Loucy (cell line): Measurements from ENCODE around the gene SLC33A1.
"Not testable (repeated sequence)": the region's sequence is repeated elsewhere in the genome, so short reads cannot be mapped to it uniquely, and the experiment has no call there.

Experiments used
- H2AFZ ChIP-seq: fragments of 200-600 bp; sonication (generic); 2 replicates; pipeline ENCODE4 v1.6.0; 2016; ENCODE audit warnings: antibody characterized with exemption, mild to moderate bottlenecking, low read length, moderate library complexity
- H3F3A ChIP-seq: fragments of 200-600 bp; 2 replicates; pipeline ENCODE4 v1.6.0; 2016; ENCODE audit warnings: antibody characterized with exemption, low read depth, mild to moderate bottlenecking
- H3K27me3 ChIP-seq: fragments of 200-600 bp; sonication (generic); 2 replicates; pipeline ENCODE4 v1.6.1; 2014; ENCODE audit warnings: low read length, mild to moderate bottlenecking; ENCODE audit not compliant: insufficient read depth, poor library complexity, severe bottlenecking
- H3K36me3 ChIP-seq: fragments of 200-600 bp; sonication (generic); 2 replicates; pipeline ENCODE4 v1.6.1; 2016; ENCODE audit warnings: low read length; ENCODE audit not compliant: insufficient read depth
- H3K4me1 ChIP-seq: fragments of 200-600 bp; sonication (generic); 2 replicates; pipeline ENCODE4 v1.5.1; 2014; ENCODE audit warnings: low read length, mild to moderate bottlenecking; ENCODE audit not compliant: insufficient read depth, poor library complexity, severe bottlenecking
- H3K4me2 ChIP-seq: fragments of 200-600 bp; sonication (generic); 2 replicates; pipeline ENCODE4 v1.6.0; 2014; ENCODE audit warnings: antibody characterized with exemption, low read length, low read depth, mild to moderate bottlenecking; ENCODE audit not compliant: poor library complexity, severe bottlenecking
- H3K4me3 ChIP-seq: fragments of 200-600 bp; sonication (generic); 2 replicates; pipeline ENCODE4 v1.5.1; 2014; ENCODE audit warnings: low read length, mild to moderate bottlenecking, mixed read lengths; ENCODE audit not compliant: poor library complexity, severe bottlenecking
- H3K79me2 ChIP-seq: fragments of 200-600 bp; sonication (generic); 2 replicates; pipeline ENCODE4 v1.6.1; 2014; ENCODE audit warnings: low read length; ENCODE audit not compliant: insufficient read depth
- H3K9ac ChIP-seq: fragments of 200-600 bp; sonication (generic); 2 replicates; pipeline ENCODE4 v1.6.0; 2014; ENCODE audit warnings: mild to moderate bottlenecking, low read depth, low read length, moderate library complexity; ENCODE audit not compliant: poor library complexity, severe bottlenecking
- H3K9me2 ChIP-seq: fragments of 200-600 bp; sonication (generic); replicated peaks from 2 replicates; pipeline ENCODE4 v1.6.1; 2016; ENCODE audit warnings: low read depth, low read length, mixed read lengths
- H3K9me3 ChIP-seq: fragments of 200-600 bp; sonication (generic); 2 replicates; pipeline ENCODE4 v1.6.1; 2014; ENCODE audit warnings: mild to moderate bottlenecking, antibody characterized with exemption, low read length, low read depth; ENCODE audit not compliant: insufficient read depth
- H4K20me1 ChIP-seq: fragments of 200-600 bp; sonication (generic); 2 replicates; pipeline ENCODE4 v1.6.0; 2014; ENCODE audit warnings: antibody characterized with exemption, low read length, mild to moderate bottlenecking; ENCODE audit not compliant: insufficient read depth, poor library complexity, severe bottlenecking
- EZH2phosphoT487 ChIP-seq: fragments of 200-600 bp; IDR thresholded peaks from 2 replicates; pipeline ENCODE4 v1.6.1; 2018; ENCODE audit warnings: antibody characterized with exemption, mild to moderate bottlenecking, moderate library complexity, borderline replicate concordance
- TF ChIP-seq, protein P1 (sequence below): fragments of 200-600 bp; sonication (generic); conservative IDR thresholded peaks from 2 replicates; pipeline ENCODE4 v1.5.1; 2014; ENCODE audit warnings: mild to moderate bottlenecking, antibody characterized with exemption, low read length

The SLC33A1 gene

DNA sequence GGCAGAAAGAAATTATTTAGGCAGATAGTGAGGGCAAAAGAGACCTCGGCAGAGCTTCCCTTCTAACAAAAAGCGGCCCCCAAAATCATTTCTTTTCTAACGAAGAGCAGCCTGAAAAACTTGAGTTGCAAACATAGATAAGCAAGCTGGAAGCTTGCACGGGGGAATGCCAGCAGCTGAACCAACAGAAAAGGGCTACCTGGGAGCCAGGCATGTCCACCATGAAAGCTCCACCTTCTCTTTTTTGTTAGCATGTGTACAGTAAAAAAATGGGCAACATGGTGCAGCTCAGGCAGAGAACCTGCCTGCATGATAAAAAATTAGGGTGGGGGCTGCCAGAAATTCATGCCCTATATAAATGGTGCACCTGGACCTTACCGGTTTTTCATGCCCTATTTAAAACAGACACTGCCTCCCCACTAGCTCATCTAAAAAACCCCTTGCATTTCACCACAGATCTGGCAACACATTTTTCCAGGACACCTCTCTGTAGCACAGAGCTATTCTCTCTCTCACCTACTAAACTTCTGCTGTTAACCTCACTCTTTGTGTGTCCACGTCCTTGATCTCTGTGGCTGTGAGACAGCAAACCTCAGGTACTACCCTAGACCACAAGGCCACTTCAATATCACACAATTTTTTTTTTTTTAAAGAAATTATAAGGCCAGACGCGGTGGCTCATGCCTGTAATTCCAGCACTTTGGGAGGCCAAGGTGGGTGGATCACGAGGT lies 18.7 kb downstream of the SLC33A1 start:
- Histone ChIP-seq H3K9ac (no peak overlapping the region), H2AFZ (no peak overlapping the region), H3F3A (no peaks in the 10 kb centered on the region), H3K27me3 (no peaks in the 10 kb centered on the region), H3K4me2 (no peak overlapping the region), H3K9me3 (no peaks in the 10 kb centered on the region), H3K4me3 (no peak overlapping the region), H3K36me3 (no peaks in the 10 kb centered on the region), H4K20me1 (no peaks in the 10 kb centered on the region), H3K4me1 (no peaks in the 10 kb centered on the region), H3K79me2 (no peaks in the 10 kb centered on the region), H3K9me2 (no peaks in the 10 kb centered on the region)
- TF ChIP-seq, protein P1, sequence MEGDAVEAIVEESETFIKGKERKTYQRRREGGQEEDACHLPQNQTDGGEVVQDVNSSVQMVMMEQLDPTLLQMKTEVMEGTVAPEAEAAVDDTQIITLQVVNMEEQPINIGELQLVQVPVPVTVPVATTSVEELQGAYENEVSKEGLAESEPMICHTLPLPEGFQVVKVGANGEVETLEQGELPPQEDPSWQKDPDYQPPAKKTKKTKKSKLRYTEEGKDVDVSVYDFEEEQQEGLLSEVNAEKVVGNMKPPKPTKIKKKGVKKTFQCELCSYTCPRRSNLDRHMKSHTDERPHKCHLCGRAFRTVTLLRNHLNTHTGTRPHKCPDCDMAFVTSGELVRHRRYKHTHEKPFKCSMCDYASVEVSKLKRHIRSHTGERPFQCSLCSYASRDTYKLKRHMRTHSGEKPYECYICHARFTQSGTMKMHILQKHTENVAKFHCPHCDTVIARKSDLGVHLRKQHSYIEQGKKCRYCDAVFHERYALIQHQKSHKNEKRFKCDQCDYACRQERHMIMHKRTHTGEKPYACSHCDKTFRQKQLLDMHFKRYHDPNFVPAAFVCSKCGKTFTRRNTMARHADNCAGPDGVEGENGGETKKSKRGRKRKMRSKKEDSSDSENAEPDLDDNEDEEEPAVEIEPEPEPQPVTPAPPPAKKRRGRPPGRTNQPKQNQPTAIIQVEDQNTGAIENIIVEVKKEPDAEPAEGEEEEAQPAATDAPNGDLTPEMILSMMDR, result no peak
- no peak for TF ChIP-seq EZH2phosphoT487

DNA sequence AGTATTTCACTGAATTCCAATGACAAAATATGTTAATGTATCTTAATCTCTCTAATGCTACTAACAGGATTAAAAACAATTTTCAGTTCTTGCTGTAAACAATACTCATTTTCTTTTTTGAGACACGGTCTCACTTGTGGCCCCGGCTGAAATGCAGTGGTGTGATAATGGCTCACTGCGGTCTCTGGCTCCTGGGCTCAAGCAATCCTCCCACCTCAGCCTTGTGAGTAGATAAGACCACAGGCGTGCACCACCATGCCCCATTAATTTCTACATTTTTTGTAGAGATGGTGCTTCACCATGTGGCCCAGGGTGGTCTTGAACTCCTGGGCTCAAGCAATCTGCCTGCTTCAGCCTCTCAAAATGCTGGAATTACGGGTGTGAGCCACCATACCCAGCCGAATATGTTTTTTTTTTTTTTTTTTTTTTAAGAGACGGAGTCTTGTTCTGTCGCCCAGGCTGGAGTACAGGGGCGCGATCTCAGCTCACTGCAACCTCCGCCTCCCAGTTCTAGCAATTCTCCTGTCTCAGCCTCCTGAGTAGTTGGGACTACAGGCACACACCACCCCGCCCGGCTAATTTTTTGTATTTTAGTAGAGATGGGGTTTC lies 25.6 kb downstream of the SLC33A1 start:
- not testable (repeated sequence) for H3K4me2 ChIP-seq, H3K4me3 ChIP-seq, H3K9ac ChIP-seq, H3F3A ChIP-seq, H3K27me3 ChIP-seq, H3K9me3 ChIP-seq, H3K79me2 ChIP-seq, H3K4me1 ChIP-seq, H4K20me1 ChIP-seq, H3K9me2 ChIP-seq, H2AFZ ChIP-seq
- H3K36me3 ChIP-seq, result peaks cover 12% of the 10 kb centered on the region; the same call in 1 of the 2 replicates

GRCh38 chr3:155815030-155815545 lies 39.1 kb downstream of the SLC33A1 start:
- Histone ChIP-seq H2AFZ (no peak overlapping the region), H3K9me2 (no peaks in the 10 kb centered on the region), H3F3A (no peaks in the 10 kb centered on the region), H3K4me3 (no peak overlapping the region), H3K4me2 (no peak overlapping the region), H3K9ac (no peak overlapping the region), H3K79me2 (no peaks in the 10 kb centered on the region), H3K36me3 (no peaks in the 10 kb centered on the region), H3K27me3 (no peaks in the 10 kb centered on the region), H4K20me1 (no peaks in the 10 kb centered on the region), H3K9me3 (no peaks in the 10 kb centered on the region), H3K4me1 (no peaks in the 10 kb centered on the region)
- TF ChIP-seq EZH2phosphoT487, result no peak
- TF ChIP-seq, protein P1, result no peak

DNA sequence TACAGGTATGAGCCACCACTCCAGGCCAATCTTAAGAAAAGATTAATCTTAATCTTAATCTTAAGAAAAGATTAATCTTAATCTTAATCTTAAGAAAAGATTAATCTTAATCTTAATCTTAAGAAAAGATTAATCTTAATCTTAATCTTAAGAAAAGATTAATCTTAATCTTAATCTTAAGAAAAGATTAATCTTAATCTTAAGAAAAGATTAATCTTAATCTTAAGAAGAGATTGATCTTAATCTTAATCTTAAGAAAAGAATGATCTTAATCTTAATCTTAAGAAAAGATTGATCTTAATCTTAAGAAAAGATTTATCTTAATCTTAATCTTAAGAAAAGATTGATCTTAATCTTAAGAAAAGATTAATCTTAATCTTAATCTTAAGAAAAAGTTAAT lies 41.0 kb downstream of the SLC33A1 start:
- not testable (repeated sequence) for H3K9me3 ChIP-seq, H2AFZ ChIP-seq, H3K36me3 ChIP-seq, H3K27me3 ChIP-seq, H3K9me2 ChIP-seq, H3K79me2 ChIP-seq, H3K9ac ChIP-seq, H3K4me2 ChIP-seq, H4K20me1 ChIP-seq, H3K4me1 ChIP-seq, H3K4me3 ChIP-seq, H3F3A ChIP-seq
